Measurements from ENCODE around the gene GPR78. TPM values are rescaled to one million over a fixed set of nuclear protein-coding genes. Genes with fewer than 3 reads are reported as not detected.

GPR78 gene
- total RNA-seq, 6 donors from 2014 or later, result 0.03 to 0.07 TPM; not detected in 4

DNA sequence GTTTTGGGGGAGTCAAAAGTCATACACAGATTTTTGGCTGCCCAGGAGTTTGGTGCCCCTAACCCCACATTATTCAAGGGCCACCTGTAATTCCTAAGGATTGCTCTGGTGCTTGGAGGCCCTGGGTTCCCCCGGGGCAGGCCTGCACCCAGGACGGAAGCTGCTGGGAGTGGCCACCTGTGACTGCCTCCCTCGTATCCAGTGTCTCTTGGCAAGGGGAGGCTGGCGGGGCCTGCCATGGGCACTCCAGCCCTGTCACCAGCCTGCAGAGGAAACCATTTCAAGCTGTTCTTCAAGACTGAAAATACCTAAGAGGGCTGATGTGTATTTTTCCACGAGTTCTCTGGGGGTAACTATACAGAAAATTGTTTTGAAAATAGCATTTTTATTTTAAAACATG, 24.5 kb upstream of the GPR78 start:
- DNase-seq, result peak in 1 of 2 donors; percentile 49
- no peak overlapping the region for H3K27ac ChIP-seq

DNA sequence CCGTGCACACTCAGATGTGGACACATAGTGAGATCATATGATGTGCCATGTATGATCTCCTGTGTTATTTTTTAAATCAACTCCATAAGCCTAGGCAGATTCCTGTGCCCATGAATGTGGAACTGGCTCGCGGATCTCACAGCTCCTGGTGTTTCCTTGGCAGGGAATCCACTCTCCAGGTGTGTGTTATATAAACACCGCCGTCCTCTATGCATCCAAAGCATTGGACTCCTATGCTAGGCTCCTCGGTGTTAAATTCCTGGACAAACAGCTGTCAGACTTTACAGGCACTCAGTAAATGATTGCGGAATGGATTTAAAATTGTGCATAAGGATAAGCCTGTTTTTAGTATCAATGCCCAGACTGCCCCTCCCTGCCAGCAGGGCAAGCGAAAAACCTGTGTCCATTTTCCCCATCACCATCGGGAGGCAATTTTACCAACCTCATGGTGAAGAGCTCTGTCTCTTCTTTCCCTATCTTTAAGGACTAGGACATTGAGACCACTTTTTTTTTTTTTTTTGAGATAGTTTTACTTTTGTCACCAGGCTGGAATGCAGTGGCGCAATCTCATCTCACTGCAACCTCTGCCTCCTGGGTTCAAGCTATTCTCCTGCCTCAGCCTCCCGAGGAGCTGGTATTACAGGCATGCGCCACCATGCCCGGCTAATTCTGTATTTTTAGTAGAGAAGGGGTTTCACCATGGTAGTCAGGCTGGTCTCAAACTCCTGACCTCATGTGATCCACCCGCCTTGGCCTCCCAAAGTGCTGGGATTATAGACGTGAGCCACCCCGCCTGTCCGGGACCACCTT, 23.6 kb upstream of the GPR78 start:
- WGBS, 2 donors, result 71 to 85% methylated on average over 17 of the region's 17 CpGs
- Histone ChIP-seq H3K36me3 (no peaks in the 10 kb centered on the region), H3K27me3 (no peaks in the 10 kb centered on the region), H3K4me3 (no peak overlapping the region), H3K4me1 (no peaks in the 10 kb centered on the region), H3K27ac (no peak overlapping the region), H3K9me3 (no peaks in the 10 kb centered on the region)
- TF ChIP-seq, protein P1, sequence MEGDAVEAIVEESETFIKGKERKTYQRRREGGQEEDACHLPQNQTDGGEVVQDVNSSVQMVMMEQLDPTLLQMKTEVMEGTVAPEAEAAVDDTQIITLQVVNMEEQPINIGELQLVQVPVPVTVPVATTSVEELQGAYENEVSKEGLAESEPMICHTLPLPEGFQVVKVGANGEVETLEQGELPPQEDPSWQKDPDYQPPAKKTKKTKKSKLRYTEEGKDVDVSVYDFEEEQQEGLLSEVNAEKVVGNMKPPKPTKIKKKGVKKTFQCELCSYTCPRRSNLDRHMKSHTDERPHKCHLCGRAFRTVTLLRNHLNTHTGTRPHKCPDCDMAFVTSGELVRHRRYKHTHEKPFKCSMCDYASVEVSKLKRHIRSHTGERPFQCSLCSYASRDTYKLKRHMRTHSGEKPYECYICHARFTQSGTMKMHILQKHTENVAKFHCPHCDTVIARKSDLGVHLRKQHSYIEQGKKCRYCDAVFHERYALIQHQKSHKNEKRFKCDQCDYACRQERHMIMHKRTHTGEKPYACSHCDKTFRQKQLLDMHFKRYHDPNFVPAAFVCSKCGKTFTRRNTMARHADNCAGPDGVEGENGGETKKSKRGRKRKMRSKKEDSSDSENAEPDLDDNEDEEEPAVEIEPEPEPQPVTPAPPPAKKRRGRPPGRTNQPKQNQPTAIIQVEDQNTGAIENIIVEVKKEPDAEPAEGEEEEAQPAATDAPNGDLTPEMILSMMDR (IDR thresholded peaks at IDR 0.05), result no peak
- TF ChIP-seq POLR2AphosphoS5 (IDR thresholded peaks at IDR 0.05) (no peak), POLR2A (IDR thresholded peaks at IDR 0.05) (no peak), EP300 (IDR thresholded peaks at IDR 0.05) (no peak)
- ATAC-seq (ENCODE audit: low FRiP score in 2 of 2), result no peak
- no peak for DNase-seq

More for the DNA sequence above, 24.5 kb upstream of the GPR78 start:
- no peaks in the 10 kb centered on the region for H3K4me1 ChIP-seq
- TF ChIP-seq POLR2A (IDR thresholded peaks at IDR 0.05), result no peak
- TF ChIP-seq, protein P1 (IDR thresholded peaks at IDR 0.05), result no peak
- TF ChIP-seq POLR2AphosphoS5 (IDR thresholded peaks at IDR 0.05), result no peak
- no peak for TF ChIP-seq EP300 (IDR thresholded peaks at IDR 0.05)
- no peaks in the 10 kb centered on the region for H3K27me3 ChIP-seq
- no peak overlapping the region for H3K4me3 ChIP-seq
- ATAC-seq (ENCODE audit: low FRiP score in 2 of 2), result no peak
- H3K9me3 ChIP-seq, result no peaks in the 10 kb centered on the region
- WGBS, 2 donors, result 79 to 82% methylated on average over 3 to 5 of the region's 5 CpGs
- H3K36me3 ChIP-seq, result no peaks in the 10 kb centered on the region

DNA sequence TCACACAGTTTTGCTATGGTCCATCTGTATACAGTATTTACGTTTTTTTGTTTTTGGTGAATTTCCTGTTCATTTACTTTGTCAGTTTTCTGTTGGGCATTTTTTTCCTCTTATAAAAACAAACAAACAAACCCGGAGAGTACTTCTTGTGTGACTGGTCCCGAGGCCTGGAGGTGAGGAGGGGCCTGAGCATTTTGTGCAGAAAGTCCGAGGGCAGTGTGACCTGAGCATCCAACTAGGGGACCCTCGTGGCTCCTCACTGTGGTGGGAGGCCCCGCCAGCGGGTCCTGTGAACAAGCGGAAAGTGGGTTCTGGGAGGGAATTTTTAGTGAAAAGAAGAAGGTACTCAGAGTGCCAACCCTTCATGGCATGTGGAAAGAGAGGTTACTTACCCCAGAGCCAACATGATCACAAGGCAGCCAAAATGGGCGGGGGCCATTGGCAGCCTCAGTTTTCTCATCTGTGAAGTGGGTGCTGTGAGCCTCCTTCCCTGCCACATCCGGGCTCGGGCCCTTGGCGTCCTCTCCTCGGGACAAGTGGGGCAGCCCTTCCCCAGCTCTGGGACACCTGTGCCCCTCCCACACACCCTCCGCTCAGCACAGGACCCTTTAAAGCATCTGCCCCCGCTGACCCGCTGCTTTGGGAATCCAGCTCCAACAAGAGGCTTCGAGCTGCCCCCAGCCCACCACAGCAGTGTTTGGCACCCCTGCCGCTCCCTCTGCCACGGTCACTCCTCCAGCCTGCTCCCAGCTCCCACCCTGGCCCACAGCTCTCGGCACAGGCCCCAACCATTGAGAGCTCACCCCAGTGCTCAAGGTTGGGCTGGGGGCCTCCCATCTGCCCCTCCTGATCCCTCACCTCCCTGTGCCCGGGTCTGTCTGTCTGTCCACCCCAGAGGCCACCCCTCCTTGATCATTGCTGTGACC, 22.8 kb upstream of the GPR78 start:
- H3K4me3 ChIP-seq, result no peak overlapping the region
- ATAC-seq (ENCODE audit: low FRiP score in 2 of 2), result no peak
- H3K9me3 ChIP-seq, result no peaks in the 10 kb centered on the region
- no peaks in the 10 kb centered on the region for H3K4me1 ChIP-seq
- DNase-seq, result peak in 1 of 2 donors; percentile 60
- TF ChIP-seq EP300 (IDR thresholded peaks at IDR 0.05), result no peak
- no peak for TF ChIP-seq POLR2A (IDR thresholded peaks at IDR 0.05)
- no peak for TF ChIP-seq POLR2AphosphoS5 (IDR thresholded peaks at IDR 0.05)
- H3K27me3 ChIP-seq, result no peaks in the 10 kb centered on the region
- H3K27ac ChIP-seq, result no peak overlapping the region
- 80 to 83% methylated on average over 20 to 21 of the region's 21 CpGs for WGBS, 2 donors
- no peaks in the 10 kb centered on the region for H3K36me3 ChIP-seq

DNA sequence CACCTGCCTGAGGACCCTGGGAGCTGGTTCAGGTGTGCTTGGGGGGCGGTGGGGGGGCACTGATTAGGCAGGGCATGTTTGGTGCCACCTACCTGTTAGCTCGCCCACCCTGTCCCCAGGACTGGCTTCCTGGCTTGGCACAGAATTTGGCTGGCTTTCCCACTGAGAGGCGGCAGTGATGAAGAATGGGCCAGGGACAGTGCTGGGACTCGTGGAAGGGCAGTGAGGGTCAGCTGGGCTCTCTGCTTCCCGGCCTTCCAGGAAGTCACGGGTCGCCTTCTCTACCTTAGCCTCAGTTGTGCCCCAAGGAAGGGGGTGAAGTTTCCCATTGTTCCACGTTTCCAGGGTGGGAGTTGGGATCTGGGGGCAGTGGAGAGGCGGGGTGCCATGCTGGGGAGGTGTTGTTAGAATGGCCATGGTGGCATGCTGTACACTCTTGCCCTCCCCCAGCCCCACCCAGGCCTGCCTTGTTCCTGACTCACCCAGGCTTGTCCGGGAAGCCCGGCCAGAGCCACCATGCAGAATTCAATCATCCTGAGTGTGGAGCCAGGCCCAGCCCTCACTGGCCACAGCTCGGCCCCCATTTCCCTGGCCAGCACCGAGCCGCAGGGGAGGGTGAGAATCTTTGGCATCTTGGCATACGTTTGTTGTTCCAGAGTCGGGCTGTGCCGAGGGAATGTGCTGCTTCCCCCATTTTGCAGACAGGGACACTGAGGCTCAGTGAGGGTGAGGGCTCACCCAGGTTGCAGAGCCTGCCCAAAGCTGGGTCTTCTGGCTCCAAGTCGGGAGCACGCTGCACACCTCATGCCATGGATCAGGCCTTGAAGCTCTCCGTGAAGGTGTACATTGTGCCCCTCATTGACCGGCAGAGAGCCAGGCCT, 21.9 kb upstream of the GPR78 start:
- Histone ChIP-seq H3K27me3 (no peaks in the 10 kb centered on the region), H3K36me3 (no peaks in the 10 kb centered on the region), H3K4me3 (no peak overlapping the region), H3K27ac (no peak overlapping the region), H3K9me3 (no peaks in the 10 kb centered on the region), H3K4me1 (no peaks in the 10 kb centered on the region)
- ATAC-seq (ENCODE audit: low FRiP score in 2 of 2), result no peak
- no peak for TF ChIP-seq POLR2A (IDR thresholded peaks at IDR 0.05)
- TF ChIP-seq POLR2AphosphoS5 (IDR thresholded peaks at IDR 0.05), result no peak
- TF ChIP-seq, protein P1 (IDR thresholded peaks at IDR 0.05), result no peak
- TF ChIP-seq EP300 (IDR thresholded peaks at IDR 0.05), result no peak
- DNase-seq, result peak in 1 of 2 donors; percentile 32
- 91 to 94% methylated on average over 5 to 21 of the region's 21 CpGs for WGBS, 2 donors

Data from upper lobe of left lung (tissue), 6 donors.